Common myeloid progenitor, CD34-positive (primary cell): ENCODE data around the gene ABCC10.
"Not testable (repeated sequence)": the region's sequence is repeated elsewhere in the genome, so short reads cannot be mapped to it uniquely, and the experiment has no call there.

Source experiments
- CTCF ChIA-PET: fragments of 350-600 bp; sonication (Branson Sonifier 250); formaldehyde crosslinking; loops from one replicate; lab custom pipeline; 2021; ENCODE audit warnings: antibody characterized with exemption; lab: Charles Lee
- POLR2A ChIA-PET: fragments of 350-600 bp; sonication (Branson Sonifier 250); formaldehyde crosslinking; loops from one replicate; lab custom pipeline; 2021; ENCODE audit warnings: antibody characterized with exemption; lab: Charles Lee
- DNase-seq, 3 donors: peaks; one replicate each; pipeline versions ENCODE4 v3.0.0 to v3.0.0-alpha.2; 2013
- H3K27ac ChIP-seq, 2 experiments: 1 replicate in 1 of 2; 2 replicates in 1 of 2; pipeline ENCODE4 v1.7.0; 2013; ENCODE audit warnings: inconsistent platforms in 2 of 2, low read length in 2 of 2, mild to moderate bottlenecking in 2 of 2, low read depth in 1 of 2, moderate library complexity in 1 of 2; ENCODE audit not compliant: severe bottlenecking in 2 of 2, insufficient read depth in 1 of 2, poor library complexity in 1 of 2
- H3K27me3 ChIP-seq, 5 experiments: replicated peaks in 2 of 5; 1 replicate in 3 of 5; 2 replicates in 2 of 5; pipeline versions ENCODE4 v1.6.1 to v1.7.0; 2013; ENCODE audit warnings: low read length in 4 of 5, mild to moderate bottlenecking in 2 of 5, moderate library complexity in 2 of 5, inconsistent platforms in 1 of 5; ENCODE audit not compliant: insufficient read depth in 5 of 5, control insufficient read depth in 4 of 5
- H3K36me3 ChIP-seq, 4 experiments: 1 replicate in 2 of 4; 2 replicates in 2 of 4; pipeline versions ENCODE4 v1.6.1 to v1.7.0; 2013; ENCODE audit warnings: low read length in 3 of 4, control low read depth in 1 of 4, mild to moderate bottlenecking in 1 of 4; ENCODE audit not compliant: control insufficient read depth in 4 of 4, insufficient read depth in 4 of 4
- H3K4me1 ChIP-seq, 4 experiments: 1 replicate in 3 of 4; 2 replicates in 1 of 4; pipeline versions ENCODE4 v1.6.1 to v1.7.1; 2013; ENCODE audit warnings: low read length in 3 of 4, mild to moderate bottlenecking in 3 of 4, control low read depth in 1 of 4, inconsistent platforms in 1 of 4, moderate library complexity in 1 of 4; ENCODE audit not compliant: control insufficient read depth in 4 of 4, insufficient read depth in 4 of 4; ENCODE audit errors: control extremely low read depth in 1 of 4
- H3K4me3 ChIP-seq, 7 experiments: 1 replicate in 4 of 7; 2 replicates in 3 of 7; pipeline versions ENCODE4 v1.5.1 to v1.7.0; 2013; ENCODE audit warnings: mild to moderate bottlenecking in 7 of 7, low read length in 6 of 7, moderate library complexity in 6 of 7, inconsistent platforms in 2 of 7, low read depth in 2 of 7, control low read depth in 1 of 7; ENCODE audit not compliant: insufficient read depth in 4 of 7, control insufficient read depth in 1 of 7; ENCODE audit errors: extremely low read depth in 1 of 7
- H3K9me3 ChIP-seq, 5 experiments: 1 replicate in 4 of 5; 2 replicates in 1 of 5; pipeline versions ENCODE4 v1.6.1 to v1.7.1; 2013; ENCODE audit warnings: low read length in 4 of 5, mild to moderate bottlenecking in 2 of 5, inconsistent platforms in 1 of 5, low read depth in 1 of 5, moderate library complexity in 1 of 5; ENCODE audit not compliant: control insufficient read depth in 4 of 5, insufficient read depth in 2 of 5; ENCODE audit errors: control extremely low read depth in 1 of 5
- WGBS: methylation state at CpG from one replicate; pipeline ENCODE4 v1.1.5; 2013; ENCODE audit not compliant: insufficient coverage; 5-methylcytosine and 5-hydroxymethylcytosine counted together

Gene ABCC10

DNA sequence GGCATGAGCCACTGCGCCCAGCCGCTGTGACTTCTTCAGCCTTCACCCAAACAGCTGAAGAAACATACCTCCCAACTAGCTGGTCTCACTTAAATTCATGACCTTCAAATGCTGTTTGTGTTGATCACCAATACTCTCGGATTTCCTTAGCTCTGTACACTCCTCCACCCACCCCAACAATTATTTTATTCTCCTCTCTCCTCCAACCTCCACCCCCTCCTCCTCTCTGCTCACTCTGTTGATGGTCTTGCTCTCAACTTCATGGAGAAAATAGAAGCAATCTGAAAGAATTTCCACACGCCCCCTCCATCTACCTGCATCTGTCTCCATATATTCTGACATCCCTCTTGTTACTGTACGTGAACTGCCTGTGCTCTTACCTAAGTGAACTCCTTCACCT, 34.6 kb downstream of the ABCC10 start:
- CTCF ChIA-PET: interaction anchor here (0.8 to 1.1 kb wide), 2 partner anchors 10 to 11 kb away, joined by 3 read pairs; no protein-coding TSS in a partner anchor
- H3K4me3 ChIP-seq: no peak overlapping the region
- 93% methylated on average over 4 of the region's 5 CpGs for WGBS
- peaks cover 0 to 38% (median 13%) of the 10 kb centered on the region in 5 experiments for H3K27me3 ChIP-seq
- no peaks in the 10 kb centered on the region for H3K4me1 ChIP-seq
- H3K36me3 ChIP-seq: no peaks in the 10 kb centered on the region
- no peak overlapping the region for H3K27ac ChIP-seq
- DNase-seq: no peak
- H3K9me3 ChIP-seq: no peaks in the 10 kb centered on the region
- POLR2A ChIA-PET: no interaction called here

DNA sequence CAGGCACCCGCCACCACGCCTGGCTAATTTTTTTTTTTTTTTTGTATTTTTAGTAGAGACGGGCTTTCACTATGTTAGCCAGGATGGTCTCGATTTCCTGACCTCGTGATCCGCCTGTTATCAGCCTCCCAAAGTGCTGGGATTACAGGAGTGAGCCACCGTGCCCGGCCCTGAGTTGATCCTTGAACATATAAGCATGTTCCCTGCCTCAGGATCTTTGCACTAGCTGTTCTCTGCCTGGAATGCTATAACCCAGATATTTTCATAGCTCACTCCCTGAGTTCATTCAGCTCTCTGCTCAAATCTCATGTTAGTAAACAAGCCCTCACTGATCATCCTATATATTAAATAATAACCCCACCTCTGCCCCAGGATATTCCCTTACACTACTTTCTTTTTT, 37.0 kb downstream of the ABCC10 start:
- no peaks in the 10 kb centered on the region for H3K4me1 ChIP-seq
- no peaks in the 10 kb centered on the region for H3K9me3 ChIP-seq
- POLR2A ChIA-PET: interaction anchor here (0.6 to 0.7 kb wide), 2 partner anchors 272 to 410 kb away, joined by 4 to 5 read pairs; no protein-coding TSS in a partner anchor
- H3K27me3 ChIP-seq: peaks cover 0 to 29% (median 12%) of the 10 kb centered on the region in 5 experiments
- no peaks in the 10 kb centered on the region for H3K36me3 ChIP-seq
- no peak overlapping the region for H3K4me3 ChIP-seq
- CTCF ChIA-PET: interaction anchor here (1.0 kb wide), 1 partner anchor 44 kb away, joined by 3 read pairs; no protein-coding TSS in a partner anchor
- WGBS: 100% methylated on average over 6 of the region's 8 CpGs
- H3K27ac ChIP-seq: no peak overlapping the region
- no peak for DNase-seq

DNA sequence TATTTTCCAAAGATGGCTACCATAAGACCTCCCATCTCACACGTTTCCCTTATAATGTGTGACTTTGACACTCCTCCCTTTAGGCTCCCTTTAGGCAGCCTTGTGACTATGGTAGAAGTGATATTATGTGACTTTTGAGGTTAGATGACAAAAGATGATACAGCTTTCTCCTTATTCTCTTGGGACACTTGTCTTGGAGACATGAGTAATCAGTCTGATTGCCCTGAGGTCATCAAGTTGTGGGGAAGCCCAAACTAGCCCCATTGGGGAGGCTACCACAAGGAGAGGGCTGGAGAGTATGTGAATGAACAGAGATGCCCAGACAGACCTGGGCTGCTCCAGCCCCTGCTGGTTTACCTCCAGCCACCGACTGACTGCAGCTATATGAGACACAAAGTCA, 38.6 kb downstream of the ABCC10 start:
- no peak overlapping the region for H3K4me3 ChIP-seq
- CTCF ChIA-PET: no interaction called here
- H3K36me3 ChIP-seq: no peaks in the 10 kb centered on the region
- no CpG with 5 or more reads among the region's 2 CpGs for WGBS
- H3K27ac ChIP-seq: no peak overlapping the region
- DNase-seq: no peak
- POLR2A ChIA-PET: no interaction called here
- peaks cover 0 to 23% (median 10%) of the 10 kb centered on the region in 5 experiments for H3K27me3 ChIP-seq
- H3K9me3 ChIP-seq: no peaks in the 10 kb centered on the region
- no peaks in the 10 kb centered on the region for H3K4me1 ChIP-seq

DNA sequence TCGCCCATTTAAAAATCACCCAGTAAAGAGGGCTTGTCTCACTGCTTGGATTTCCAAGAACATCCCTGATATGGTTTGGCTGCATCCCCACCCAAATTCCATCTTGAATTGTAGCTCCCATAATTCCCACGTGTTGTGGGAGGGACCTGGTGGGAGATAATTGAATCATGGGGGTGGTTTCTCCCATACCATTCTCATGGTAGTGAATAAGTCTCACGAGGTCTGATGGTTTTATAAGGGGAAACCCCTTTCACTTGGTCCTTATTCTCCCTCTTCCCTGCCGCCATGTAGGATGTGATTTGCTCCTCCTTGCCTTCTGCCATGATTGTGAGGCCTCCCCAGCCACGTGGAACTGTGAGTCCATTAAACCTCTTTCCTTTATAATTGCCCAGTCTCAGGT, 39.9 kb downstream of the ABCC10 start:
- H3K4me1 ChIP-seq, DNase-seq, H3K27ac ChIP-seq, H3K4me3 ChIP-seq, H3K9me3 ChIP-seq, POLR2A ChIA-PET, CTCF ChIA-PET, H3K36me3 ChIP-seq: not testable (repeated sequence)
- WGBS: 93% methylated on average over 2 of the region's 5 CpGs
- H3K27me3 ChIP-seq: peaks cover 0 to 17% (median 10%) of the 10 kb centered on the region in 5 experiments

DNA sequence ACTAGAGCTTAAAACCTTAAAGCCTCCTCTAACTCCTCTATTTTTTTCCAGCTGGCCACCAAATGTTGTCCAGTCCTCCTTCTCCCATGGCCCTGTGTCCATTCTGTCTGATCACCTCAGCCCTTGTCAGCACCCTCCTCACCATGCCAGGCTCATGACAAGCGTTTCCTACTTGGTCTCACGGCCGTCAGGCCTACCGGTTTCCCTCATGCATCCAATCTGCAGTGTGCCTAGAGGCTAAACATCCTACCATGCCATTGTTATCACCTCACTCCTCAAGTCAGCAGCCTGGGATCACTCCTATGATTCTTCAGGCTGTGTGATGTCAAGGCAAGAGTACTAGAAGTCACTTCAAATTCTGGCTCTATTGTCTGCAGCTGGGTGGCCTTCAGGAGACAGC, 40.4 kb downstream of the ABCC10 start:
- H3K27ac ChIP-seq: no peak overlapping the region
- H3K4me1 ChIP-seq: no peaks in the 10 kb centered on the region
- 96% methylated on average over 4 of the region's 4 CpGs for WGBS
- peaks cover 0 to 12% (median 7%) of the 10 kb centered on the region in 5 experiments for H3K27me3 ChIP-seq
- CTCF ChIA-PET: no interaction called here
- no peaks in the 10 kb centered on the region for H3K36me3 ChIP-seq
- POLR2A ChIA-PET: no interaction called here
- no peaks in the 10 kb centered on the region for H3K9me3 ChIP-seq
- no peak overlapping the region for H3K4me3 ChIP-seq
- no peak for DNase-seq

DNA sequence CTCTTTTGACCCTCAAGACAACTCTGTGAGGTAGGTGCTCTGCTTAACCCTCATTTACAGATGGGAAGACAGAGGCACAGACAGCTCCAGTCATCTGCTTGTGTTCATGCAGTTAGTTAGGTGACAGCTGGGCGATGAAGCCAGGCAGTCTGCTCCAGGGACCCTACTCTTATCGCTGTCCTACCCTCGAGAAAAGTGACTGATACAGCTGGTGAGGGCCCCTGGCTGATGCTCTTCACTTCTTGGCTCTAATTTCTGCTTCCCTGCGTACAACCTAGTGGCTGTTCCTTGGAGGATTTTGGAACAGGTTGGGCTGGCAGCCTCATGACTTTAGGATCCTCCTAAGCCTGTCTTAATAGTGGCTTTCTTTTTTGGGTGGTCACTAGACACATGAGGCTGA, 40.9 kb downstream of the ABCC10 start:
- ChIA-PET POLR2A (no interaction called here), CTCF (no interaction called here)
- H3K4me1 ChIP-seq: no peaks in the 10 kb centered on the region
- H3K9me3 ChIP-seq: no peaks in the 10 kb centered on the region
- H3K4me3 ChIP-seq: no peak overlapping the region
- no peak overlapping the region for H3K27ac ChIP-seq
- no peaks in the 10 kb centered on the region for H3K36me3 ChIP-seq
- WGBS: 95% methylated on average over 4 of the region's 4 CpGs
- no peak for DNase-seq
- peaks cover 0 to 10% (median 4%) of the 10 kb centered on the region in 5 experiments for H3K27me3 ChIP-seq

DNA sequence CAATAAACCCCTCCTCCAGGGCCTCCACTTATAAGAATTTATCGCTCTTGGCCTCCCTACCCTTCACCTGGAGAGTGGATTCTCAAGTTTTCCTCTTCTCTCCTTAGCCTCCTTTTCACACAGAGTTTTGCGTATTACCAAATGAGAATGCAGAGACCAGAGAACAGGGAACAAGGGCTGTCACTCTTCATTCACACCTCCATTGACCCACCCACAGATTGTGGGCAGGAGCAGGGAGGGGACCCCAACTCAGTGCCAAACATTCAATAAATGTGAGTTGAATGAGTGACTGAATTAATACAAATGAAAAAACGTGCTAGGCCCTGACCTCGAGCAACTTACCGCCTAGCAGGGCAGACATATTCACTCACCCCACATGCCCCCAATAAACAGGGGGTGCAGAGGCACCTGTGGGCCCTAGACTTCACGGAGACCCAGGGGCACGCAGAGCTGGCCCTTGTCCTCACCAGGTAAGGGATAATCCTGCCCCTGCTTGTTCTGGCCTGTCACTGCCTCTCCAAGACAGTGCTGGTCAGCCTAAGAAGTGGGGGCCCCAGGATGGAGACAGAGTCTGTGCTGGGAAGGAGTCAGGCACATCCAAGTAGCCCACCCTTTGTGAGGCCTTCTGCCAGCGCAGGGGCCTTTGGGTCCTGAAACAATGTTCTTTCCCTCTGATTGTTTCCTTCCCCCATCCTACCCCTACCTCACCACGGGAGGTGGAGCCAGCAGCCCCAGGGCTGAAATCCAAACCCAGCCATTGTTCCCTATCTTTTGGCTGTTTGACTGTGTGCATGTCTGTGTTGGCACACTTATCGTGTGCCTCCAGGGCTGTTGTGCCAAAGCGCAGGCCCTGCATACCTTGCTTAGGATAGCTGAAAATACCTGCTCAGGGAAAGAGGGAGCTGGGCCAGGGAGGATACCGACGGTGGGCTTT, 41.7 kb downstream of the ABCC10 start:
- Histone ChIP-seq H3K9me3 (no peaks in the 10 kb centered on the region), H3K36me3 (no peaks in the 10 kb centered on the region), H3K27me3 (peaks cover 0 to 7% (median 2%) of the 10 kb centered on the region in 5 experiments), H3K4me1 (no peaks in the 10 kb centered on the region), H3K4me3 (no peak overlapping the region), H3K27ac (no peak overlapping the region)
- ChIA-PET POLR2A (no interaction called here), CTCF (interaction anchor here (1.6 kb wide), 1 partner anchor 11 kb away, joined by 3 read pairs; no protein-coding TSS in a partner anchor)
- no peak for DNase-seq
- WGBS: 93% methylated on average over 7 of the region's 13 CpGs
